Skeletal muscle tissue (tissue), 4 donors: ENCODE results near the gene TAGLN. TPM values are rescaled to one million over a fixed set of nuclear protein-coding genes. Genes with fewer than 3 reads are reported as not detected.
"Not testable (repeated sequence)": the region's sequence is repeated elsewhere in the genome, so short reads cannot be mapped to it uniquely, and the experiment has no call there.

Experiments
- H3K27ac ChIP-seq: one replicate; pipeline ENCODE4 v1.7.0; 2013; ENCODE audit warnings: mild to moderate bottlenecking, low read depth, low read length, inconsistent platforms
- H3K27me3 ChIP-seq, 3 donors: one replicate each; pipeline ENCODE4 v1.7.0; 2013; ENCODE audit warnings: low read length in 3 of 3; ENCODE audit not compliant: control insufficient read depth in 3 of 3, insufficient read depth in 3 of 3
- H3K36me3 ChIP-seq, 3 donors: one replicate each; pipeline ENCODE4 v1.7.0; 2013; ENCODE audit warnings: low read length in 3 of 3; ENCODE audit not compliant: control insufficient read depth in 3 of 3, insufficient read depth in 3 of 3
- H3K4me1 ChIP-seq, 3 donors: one replicate each; pipeline ENCODE4 v1.7.0; 2013; ENCODE audit warnings: low read length in 3 of 3, mild to moderate bottlenecking in 3 of 3; ENCODE audit not compliant: control insufficient read depth in 3 of 3, insufficient read depth in 3 of 3
- H3K4me3 ChIP-seq, 3 donors: one replicate each; pipeline ENCODE4 v1.7.0; 2013; ENCODE audit warnings: low read length in 3 of 3
- H3K9ac ChIP-seq, 3 donors: one replicate each; pipeline ENCODE4 v1.7.0; 2013; ENCODE audit warnings: low read length in 3 of 3, mild to moderate bottlenecking in 3 of 3, moderate library complexity in 2 of 3, low read depth in 1 of 3
- H3K9me3 ChIP-seq, 3 donors: one replicate each; pipeline ENCODE4 v1.7.0; 2013; ENCODE audit warnings: low read length in 3 of 3; ENCODE audit not compliant: control insufficient read depth in 3 of 3
- total RNA-seq: library from RNA; depleted of rRNA; stranded (reverse); fragments of >200 nt; gene quantifications from one replicate; pipeline ENCODE4 v1.2.3, GENCODE V29; 2014
- donor health status: Osteomylitis.

TAGLN gene
- total RNA-seq, 1 donor from 2014 or later = 103 TPM

DNA sequence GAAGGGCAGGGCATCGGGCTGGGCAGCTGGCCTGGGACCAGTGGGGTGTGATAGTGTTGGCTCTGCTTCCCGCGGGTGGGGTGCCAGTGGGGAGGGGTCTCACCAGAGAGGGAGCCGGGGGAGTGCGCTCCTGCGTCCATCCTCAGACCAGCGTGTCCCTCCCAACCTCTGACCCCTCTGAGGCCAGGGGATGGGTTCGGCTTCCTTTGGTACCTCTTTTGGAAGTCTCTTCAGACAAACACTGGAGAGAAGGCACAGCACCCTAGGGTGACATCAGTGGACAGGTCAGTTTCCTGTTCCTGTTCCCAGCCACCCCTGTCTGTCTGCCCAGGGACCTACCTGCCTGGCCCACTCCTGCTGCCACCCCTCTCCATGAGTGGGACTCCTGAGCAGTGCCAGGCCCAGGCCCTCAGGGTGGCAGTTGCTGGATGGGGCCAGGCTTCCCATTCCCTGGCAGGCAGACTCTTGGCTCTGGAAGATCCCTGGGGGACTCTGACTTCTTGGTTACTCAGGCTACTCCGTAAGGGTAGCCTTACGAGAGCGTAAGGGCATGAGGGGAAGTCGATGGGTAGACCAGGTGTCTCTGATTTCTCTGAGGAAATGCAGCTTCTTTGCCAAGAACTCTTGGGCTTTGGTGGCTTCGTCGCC, 2.6 kb downstream of the TAGLN start:
- Histone ChIP-seq H3K9ac (peak overlapping the region; percentile 54 to 80 (median 72)), H3K4me3 (peak overlapping the region; percentile 61 to 78 (median 64))

GRCh38 chr11:117202386-117203068, 3.4 kb downstream of the TAGLN start:
- Histone ChIP-seq H3K27ac (peak overlapping the region; percentile 88), H3K4me3 (peak overlapping the region; percentile 27 to 78 (median 64)), H3K4me1 (peaks cover 46 to 58% (median 56%) of the 10 kb centered on the region in 3 donors), H3K27me3 (peaks cover 0 to 4% (median 0%) of the 10 kb centered on the region in 3 donors), H3K9ac (peak overlapping the region in 2 of 3 donors; percentile 54 to 80), H3K9me3 (no peaks in the 10 kb centered on the region), H3K36me3 (peaks cover 16 to 24% (median 16%) of the 10 kb centered on the region in 3 donors)

More for the DNA sequence above, 2.6 kb downstream of the TAGLN start:
- Histone ChIP-seq H3K9me3 (no peaks in the 10 kb centered on the region), H3K27me3 (peaks cover 0 to 4% (median 0%) of the 10 kb centered on the region in 3 donors), H3K4me1 (peaks cover 46 to 61% (median 56%) of the 10 kb centered on the region in 3 donors), H3K36me3 (peaks cover 16 to 26% (median 18%) of the 10 kb centered on the region in 3 donors), H3K27ac (peak overlapping the region; percentile 88)

DNA sequence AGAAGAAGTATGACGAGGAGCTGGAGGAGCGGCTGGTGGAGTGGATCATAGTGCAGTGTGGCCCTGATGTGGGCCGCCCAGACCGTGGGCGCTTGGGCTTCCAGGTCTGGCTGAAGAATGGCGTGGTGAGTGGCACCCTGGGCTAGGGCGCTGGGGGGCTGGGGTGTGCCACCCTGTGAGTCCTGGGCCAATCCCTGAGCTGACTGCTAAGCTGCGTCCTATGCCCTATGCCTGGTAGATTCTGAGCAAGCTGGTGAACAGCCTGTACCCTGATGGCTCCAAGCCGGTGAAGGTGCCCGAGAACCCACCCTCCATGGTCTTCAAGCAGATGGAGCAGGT, 3.9 kb downstream of the TAGLN start:
- H3K27me3 ChIP-seq = peaks cover 0 to 4% (median 0%) of the 10 kb centered on the region in 3 donors
- peak overlapping the region; percentile 88 for H3K27ac ChIP-seq
- peak overlapping the region in 2 of 3 donors; percentile 22 to 27 for H3K4me3 ChIP-seq
- H3K9me3 ChIP-seq = no peaks in the 10 kb centered on the region
- H3K4me1 ChIP-seq = peaks cover 43 to 54% (median 51%) of the 10 kb centered on the region in 3 donors
- H3K9ac ChIP-seq = peak overlapping the region in 1 of 3 donors; percentile 80
- H3K36me3 ChIP-seq = peaks cover 16 to 24% (median 16%) of the 10 kb centered on the region in 3 donors

- peak overlapping the region in 2 of 3 donors; percentile 12 to 40 for H3K9ac ChIP-seq
- H3K27me3 ChIP-seq = no peaks in the 10 kb centered on the region
- peak overlapping the region; percentile 88 for H3K27ac ChIP-seq
- H3K36me3 ChIP-seq = peaks cover 12 to 22% (median 16%) of the 10 kb centered on the region in 3 donors
- H3K4me1 ChIP-seq = peaks cover 37 to 47% (median 44%) of the 10 kb centered on the region in 3 donors
- H3K9me3 ChIP-seq = no peaks in the 10 kb centered on the region
- no peak overlapping the region for H3K4me3 ChIP-seq
Observed at GRCh38 chr11:117204283-117205080, 5.3 kb downstream of the TAGLN start.

DNA sequence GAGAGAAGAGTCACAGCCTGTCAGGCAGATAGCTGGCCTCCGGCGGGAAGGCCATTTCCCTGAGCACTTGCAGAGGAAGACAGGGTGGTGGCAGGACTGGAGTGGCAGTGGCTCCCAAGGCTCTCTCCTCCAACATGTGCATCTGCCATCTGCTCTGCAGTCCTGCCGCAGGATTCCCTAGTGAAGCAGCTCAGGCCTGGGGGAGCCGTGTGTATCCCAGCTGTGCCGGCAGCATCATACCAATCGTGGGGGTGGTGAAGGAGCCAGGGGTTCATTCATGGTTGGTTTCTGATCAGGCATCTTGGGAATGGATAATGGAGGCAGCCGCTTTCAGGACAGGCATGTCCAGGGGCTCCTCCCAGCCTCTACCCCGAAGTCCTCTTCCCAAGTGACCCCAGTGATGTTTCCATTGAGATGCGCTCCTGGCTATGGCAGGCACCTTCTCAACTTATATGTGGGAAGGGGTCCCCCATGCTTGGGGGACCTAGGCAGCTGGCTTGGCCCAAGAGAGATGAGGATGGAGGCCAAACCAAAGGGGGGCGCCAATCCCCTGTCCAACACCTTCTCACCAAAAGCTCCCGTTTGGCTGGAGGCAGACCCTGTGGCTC, 6.1 kb downstream of the TAGLN start:
- Histone ChIP-seq H3K36me3 (peaks cover 16 to 22% (median 20%) of the 10 kb centered on the region in 3 donors), H3K4me1 (peaks cover 37 to 47% (median 44%) of the 10 kb centered on the region in 3 donors), H3K27me3 (no peaks in the 10 kb centered on the region), H3K9ac (peak overlapping the region in 2 of 3 donors; percentile 5 to 12), H3K4me3 (no peak overlapping the region), H3K9me3 (no peaks in the 10 kb centered on the region), H3K27ac (peak overlapping the region; percentile 88)

DNA sequence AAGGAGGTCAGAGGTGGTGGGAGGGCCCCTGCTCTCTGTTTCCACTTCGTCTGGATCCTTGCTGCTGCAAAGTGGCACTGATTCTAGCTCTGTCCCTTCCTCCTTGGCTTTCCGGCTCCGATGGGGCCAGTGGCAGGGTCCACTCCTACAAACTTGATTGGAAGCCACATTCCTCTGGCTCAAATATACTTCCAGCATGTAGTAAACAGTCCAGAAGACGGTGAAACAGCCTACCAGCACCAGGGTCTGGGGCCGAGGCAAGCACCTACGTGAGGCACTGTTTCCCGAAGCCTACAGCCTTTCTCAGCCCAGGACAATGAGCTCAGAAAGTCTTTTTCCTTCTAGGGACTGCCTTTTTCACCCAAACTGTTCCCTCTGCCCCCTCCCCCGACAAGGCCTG, 6.9 kb downstream of the TAGLN start:
- not testable (repeated sequence) for H3K9me3 ChIP-seq, H3K4me3 ChIP-seq, H3K9ac ChIP-seq, H3K27ac ChIP-seq, H3K27me3 ChIP-seq
- peaks cover 33 to 41% (median 41%) of the 10 kb centered on the region in 3 donors for H3K4me1 ChIP-seq
- H3K36me3 ChIP-seq = peaks cover 16 to 22% (median 22%) of the 10 kb centered on the region in 3 donors

DNA sequence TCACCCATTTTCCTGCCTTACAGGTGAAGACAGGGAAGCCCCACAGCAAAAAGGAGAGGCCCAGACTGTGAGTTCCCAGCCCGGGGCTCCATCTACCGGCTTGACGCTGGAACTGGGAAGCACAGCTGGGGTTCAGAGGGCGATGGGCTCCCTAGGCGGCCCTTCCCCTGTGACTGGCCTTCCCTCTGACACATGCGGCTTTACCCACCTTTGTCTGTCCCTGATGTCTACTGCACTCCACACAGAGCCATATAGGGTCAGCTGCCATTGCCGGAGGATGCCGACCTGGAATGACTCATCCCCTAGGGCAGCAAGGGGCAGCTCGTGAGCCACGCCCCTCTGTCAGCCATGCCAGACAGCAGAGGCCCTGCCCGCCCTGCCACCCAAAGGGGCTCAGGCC, 7.7 kb downstream of the TAGLN start:
- H3K36me3 ChIP-seq = peaks cover 19 to 27% (median 22%) of the 10 kb centered on the region in 3 donors
- not testable (repeated sequence) for H3K9ac ChIP-seq, H3K4me3 ChIP-seq, H3K9me3 ChIP-seq, H3K27ac ChIP-seq, H3K27me3 ChIP-seq
- H3K4me1 ChIP-seq = peaks cover 25 to 33% (median 33%) of the 10 kb centered on the region in 3 donors

DNA sequence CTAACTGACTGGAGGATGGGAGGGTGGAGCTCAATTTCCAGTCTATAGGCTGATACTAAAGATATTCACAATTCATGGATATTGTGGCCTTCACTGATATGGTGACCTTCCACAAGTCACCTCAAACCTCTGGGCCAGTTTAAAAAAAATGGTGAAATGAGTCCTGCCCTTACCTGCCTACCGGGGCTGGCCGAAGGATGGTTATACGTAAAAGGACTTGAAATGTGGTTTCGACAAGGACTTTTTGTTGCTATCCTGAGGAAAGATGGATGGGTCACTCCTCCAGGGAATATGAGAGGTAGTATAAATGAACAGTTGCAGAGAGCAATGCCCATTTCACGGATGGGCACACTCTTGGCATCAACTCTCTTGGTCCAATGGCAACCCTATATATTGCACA, 8.3 kb downstream of the TAGLN start:
- not testable (repeated sequence) for H3K4me3 ChIP-seq, H3K9me3 ChIP-seq, H3K27ac ChIP-seq, H3K9ac ChIP-seq, H3K27me3 ChIP-seq
- Histone ChIP-seq H3K4me1 (peaks cover 19 to 28% (median 27%) of the 10 kb centered on the region in 3 donors), H3K36me3 (peaks cover 17 to 28% (median 19%) of the 10 kb centered on the region in 3 donors)

- not testable (repeated sequence) for H3K27me3 ChIP-seq, H3K27ac ChIP-seq, H3K9ac ChIP-seq, H3K4me3 ChIP-seq, H3K9me3 ChIP-seq
- Histone ChIP-seq H3K4me1 (peaks cover 14 to 17% (median 17%) of the 10 kb centered on the region in 3 donors), H3K36me3 (peaks cover 17 to 30% (median 22%) of the 10 kb centered on the region in 3 donors)
Observed at GRCh38 chr11:117208710-117209109, 9.5 kb downstream of the TAGLN start.
